HEK293 (cell line): ENCODE measurements around the gene PDPK1.

Source experiments
- BCL11A ChIP-seq: fragments of 450-650 bp; formaldehyde crosslinking; IDR thresholded peaks from 2 replicates; pipeline ENCODE4 v1.5.1; 2016; ENCODE audit warnings: low read depth, missing biosample characterization, missing genetic modification characterization
- CTCF ChIP-seq: fragments of 450-650 bp; formaldehyde crosslinking; IDR thresholded peaks from 2 replicates; pipeline ENCODE4 v1.5.1; 2016; ENCODE audit warnings: missing biosample characterization, missing genetic modification characterization
- PRDM6 ChIP-seq: fragments of 450-650 bp; formaldehyde crosslinking; IDR thresholded peaks from 2 replicates; pipeline ENCODE4 v1.5.1; 2017; ENCODE audit warnings: missing biosample characterization, missing genetic modification characterization
- ZBTB20 ChIP-seq: fragments of 450-650 bp; formaldehyde crosslinking; IDR thresholded peaks from 2 replicates; pipeline ENCODE4 v1.5.1; 2016; ENCODE audit warnings: missing biosample characterization, missing genetic modification characterization
- ZBTB7A ChIP-seq: fragments of 450-650 bp; formaldehyde crosslinking; IDR thresholded peaks from 2 replicates; pipeline ENCODE4 v1.5.1; 2016; ENCODE audit warnings: low read depth, missing biosample characterization, missing genetic modification characterization
- ZEB2 ChIP-seq: fragments of 450-650 bp; formaldehyde crosslinking; IDR thresholded peaks from 2 replicates; pipeline ENCODE4 v1.5.1; 2016; ENCODE audit warnings: missing biosample characterization, missing genetic modification characterization
- ZNF274 ChIP-seq, 2 experiments: fragments of 200-500 bp in 1 of 2; fragments of 450-650 bp in 1 of 2; sonication (Bioruptor generic) in 1 of 2; formaldehyde crosslinking in 1 of 2; IDR thresholded peaks; 2 replicates each; pipeline versions ENCODE4 v1.5.1 to v1.6.1; 2014 to 2016; ENCODE audit warnings: borderline replicate concordance in 1 of 2, inconsistent platforms in 1 of 2, low read length in 1 of 2, missing biosample characterization in 1 of 2, missing genetic modification characterization in 1 of 2
- ZNF501 ChIP-seq: fragments of 450-650 bp; formaldehyde crosslinking; IDR thresholded peaks from 2 replicates; pipeline ENCODE4 v1.5.1; 2016; ENCODE audit warnings: missing biosample characterization, missing genetic modification characterization
- ZNF518A ChIP-seq: fragments of 450-650 bp; formaldehyde crosslinking; conservative IDR thresholded peaks from 2 replicates; pipeline ENCODE4 v1.5.1; 2016; ENCODE audit warnings: low read depth, missing biosample characterization, missing genetic modification characterization
- ZNF596 ChIP-seq: fragments of 450-650 bp; IDR thresholded peaks from 2 replicates; pipeline ENCODE4 v1.5.0; 2018; ENCODE audit warnings: missing biosample characterization, mild to moderate bottlenecking, missing genetic modification characterization, moderate library complexity
- ZNF670 ChIP-seq: fragments of 450-650 bp; formaldehyde crosslinking; IDR thresholded peaks from 2 replicates; pipeline ENCODE4 v1.5.1; 2016; ENCODE audit warnings: missing biosample characterization, missing genetic modification characterization, low read depth
- ZNF776 ChIP-seq: fragments of 450-650 bp; formaldehyde crosslinking; IDR thresholded peaks from 2 replicates; pipeline ENCODE4 v1.5.0; 2017; ENCODE audit warnings: missing biosample characterization, missing genetic modification characterization, borderline replicate concordance
- TF ChIP-seq, protein P1 (sequence below): fragments of 450-650 bp; formaldehyde crosslinking; IDR thresholded peaks from 2 replicates; pipeline ENCODE4; 2016; ENCODE audit warnings: missing biosample characterization, missing genetic modification characterization

DNA sequence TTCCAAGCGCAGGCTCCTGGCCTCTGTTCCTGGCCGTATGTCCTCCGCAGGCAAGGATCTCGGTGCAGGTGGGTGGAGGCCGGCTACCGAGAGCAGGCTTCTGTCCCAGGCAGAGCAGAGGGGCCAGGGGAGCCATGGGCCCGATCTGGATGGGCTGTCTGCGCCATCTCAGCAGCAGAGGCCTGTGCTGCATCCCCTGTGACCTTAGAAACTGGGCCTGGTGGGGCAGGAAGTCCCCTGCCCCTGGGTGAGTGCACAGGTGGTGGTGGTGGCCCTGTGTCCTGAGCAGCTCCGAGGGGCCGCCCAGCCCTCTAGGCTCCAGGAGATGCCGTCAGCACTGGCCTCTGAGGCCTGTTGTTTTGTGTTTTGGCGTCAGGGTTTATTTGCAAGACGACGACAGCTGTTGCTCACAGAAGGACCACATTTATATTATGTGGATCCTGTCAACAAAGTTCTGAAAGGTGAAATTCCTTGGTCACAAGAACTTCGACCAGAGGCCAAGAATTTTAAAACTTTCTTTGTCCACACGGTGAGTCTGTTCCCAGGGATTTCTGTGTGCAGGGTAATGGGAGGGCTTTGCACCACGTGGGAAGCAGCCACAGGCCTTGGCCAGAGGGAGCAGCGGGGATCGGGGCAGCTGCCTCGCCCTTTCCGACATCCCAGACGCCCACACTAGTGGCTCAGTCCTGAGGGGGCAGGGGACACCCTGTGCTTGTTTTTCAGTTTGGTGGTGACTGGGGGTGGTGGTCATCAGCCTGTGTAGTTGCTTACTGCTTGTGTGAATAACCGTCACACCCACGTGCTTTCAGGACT, 59.1 kb downstream of the PDPK1 start:
- TF ChIP-seq ZBTB7A (tag by site-specific recombination) (no peak), CTCF (no peak), ZNF518A (tag by site-specific recombination) (no peak), ZNF596 (no peak), ZNF776 (tag by site-specific recombination) (no peak), PRDM6 (no peak), ZBTB20 (tag by site-specific recombination) (no peak), ZNF274 (IDR thresholded peaks at IDR 0.05; ENCODE audit: low read length) (no peak), ZNF274 (tag by site-specific recombination; IDR thresholded peaks at IDR 0.05; ENCODE audit: borderline replicate concordance) (no peak), ZNF670 (no peak), ZEB2 (tag by site-specific recombination) (no peak), ZNF501 (tag by site-specific recombination) (no peak), BCL11A (tag by site-specific recombination) (no peak)
- TF ChIP-seq, protein P1, sequence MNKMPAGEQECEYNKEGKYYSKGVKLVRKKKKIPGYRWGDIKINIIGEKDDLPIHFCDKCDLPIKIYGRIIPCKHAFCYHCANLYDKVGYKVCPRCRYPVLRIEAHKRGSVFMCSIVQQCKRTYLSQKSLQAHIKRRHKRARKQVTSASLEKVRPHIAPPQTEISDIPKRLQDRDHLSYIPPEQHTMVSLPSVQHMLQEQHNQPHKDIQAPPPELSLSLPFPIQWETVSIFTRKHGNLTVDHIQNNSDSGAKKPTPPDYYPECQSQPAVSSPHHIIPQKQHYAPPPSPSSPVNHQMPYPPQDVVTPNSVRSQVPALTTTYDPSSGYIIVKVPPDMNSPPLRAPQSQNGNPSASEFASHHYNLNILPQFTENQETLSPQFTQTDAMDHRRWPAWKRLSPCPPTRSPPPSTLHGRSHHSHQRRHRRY (tag by site-specific recombination), result no peak
